HepG2 (cell line): ENCODE measurements around the gene PPA2. TPM values are rescaled to one million over a fixed set of nuclear protein-coding genes. Genes with fewer than 3 reads are reported as not detected.

Experiments
- ATM ChIP-seq: fragments of 450-650 bp; IDR thresholded peaks from 2 replicates; pipeline ENCODE4 v1.7.1; 2017; ENCODE audit warnings: mild to moderate bottlenecking, borderline replicate concordance
- EED ChIP-seq: sonication (generic); formaldehyde crosslinking; IDR thresholded peaks from 2 replicates; pipeline ENCODE4 v1.5.0; 2020; ENCODE audit warnings: mild to moderate bottlenecking, missing genetic modification reagents
- LCORL ChIP-seq, 2 experiments: fragments of 450-650 bp in 1 of 2; sonication (generic) in 1 of 2; formaldehyde crosslinking in 1 of 2; IDR thresholded peaks; 2 replicates each; pipeline versions ENCODE4 v1.5.0 to v1.6.1; 2017 to 2020; ENCODE audit warnings: antibody characterized with exemption in 1 of 2, missing genetic modification reagents in 1 of 2
- MAFK ChIP-seq, 2 experiments: IDR thresholded peaks in 1 of 2; conservative IDR thresholded peaks in 1 of 2; 2 replicates each; pipeline ENCODE4 v1.6.1; 2011; ENCODE audit warnings: improper control_type of control experiment in 2 of 2, low read length in 2 of 2
- NFE2L1 ChIP-seq: sonication (generic); formaldehyde crosslinking; IDR thresholded peaks from 2 replicates; pipeline ENCODE4 v1.4.0; 2020; ENCODE audit warnings: missing genetic modification reagents, mild to moderate bottlenecking, borderline replicate concordance
- SRSF9 ChIP-seq: fragments of 200-400 bp; formaldehyde crosslinking; IDR thresholded peaks from 2 replicates; pipeline ENCODE4 v1.6.1; 2018; ENCODE audit warnings: borderline replicate concordance, mild to moderate bottlenecking, low read depth, low read length; ENCODE audit not compliant: insufficient read depth, poor library complexity, severe bottlenecking
- THAP11 ChIP-seq: IDR thresholded peaks from 2 replicates; pipeline ENCODE4 v1.6.1; 2016; ENCODE audit warnings: missing biosample characterization, missing genetic modification reagents
- ZBTB20 ChIP-seq: sonication (generic); formaldehyde crosslinking; IDR thresholded peaks from 2 replicates; pipeline ENCODE4 v1.8.1; 2023; ENCODE audit warnings: missing genetic modification reagents, low read depth, mild to moderate bottlenecking, borderline replicate concordance
- ZNF205 ChIP-seq: IDR thresholded peaks from 2 replicates; pipeline ENCODE4 v1.6.1; 2018; ENCODE audit warnings: missing biosample characterization, missing genetic modification reagents
- ZNF230 ChIP-seq: sonication (generic); formaldehyde crosslinking; IDR thresholded peaks from 2 replicates; pipeline ENCODE4 v1.4.0; 2020; ENCODE audit warnings: mild to moderate bottlenecking, missing genetic modification reagents
- ZNF550 ChIP-seq: sonication (generic); formaldehyde crosslinking; IDR thresholded peaks from 2 replicates; pipeline ENCODE4 v1.4.0; 2020; ENCODE audit warnings: mild to moderate bottlenecking, missing genetic modification reagents, borderline replicate concordance
- ZNF556 ChIP-seq: sonication (generic); formaldehyde crosslinking; IDR thresholded peaks from 2 replicates; pipeline ENCODE4 v1.4.0; 2020; ENCODE audit warnings: mild to moderate bottlenecking, missing genetic modification reagents, borderline replicate concordance
- ZNF572 ChIP-seq: sonication (generic); formaldehyde crosslinking; IDR thresholded peaks from 2 replicates; pipeline ENCODE4 v1.5.1; 2020; ENCODE audit warnings: mild to moderate bottlenecking, missing genetic modification reagents
- polyA plus RNA-seq, 8 experiments: library from polyadenylated mRNA; depleted of rRNA in 3 of 8; stranded (reverse) in 7 of 8; unstranded in 1 of 8; fragments of >200 nt; fragmentation: Illumina TruSeq in 4 of 8; extraction: Trizol in 4 of 8; gene quantifications; 2 replicates each; pipeline versions ENCODE4 v1.2.1 to v1.2.3, GENCODE V29; 2011 to 2016; ENCODE audit warnings: low read depth in 4 of 8, missing spikeins in 1 of 8, mixed read lengths in 1 of 8; ENCODE audit not compliant: insufficient read depth in 1 of 8
- total RNA-seq, 5 experiments: library from RNA; depleted of rRNA; stranded (reverse); fragments of >200 nt; fragmentation: Illumina TruSeq; extraction: Trizol; gene quantifications; 2 replicates each; pipeline ENCODE4 v1.2.3, GENCODE V29; 2016; ENCODE audit warnings: low read depth in 1 of 5
- TF ChIP-seq, protein P1 (sequence below): sonication (generic); formaldehyde crosslinking; IDR thresholded peaks from 2 replicates; pipeline ENCODE4 v1.4.0; 2020; ENCODE audit warnings: mild to moderate bottlenecking, missing genetic modification reagents
- TF ChIP-seq, protein P2 (sequence below): sonication (generic); formaldehyde crosslinking; IDR thresholded peaks from 2 replicates; pipeline ENCODE4 v1.5.1; 2020; ENCODE audit warnings: missing genetic modification reagents, mild to moderate bottlenecking, borderline replicate concordance
- TF ChIP-seq, protein P3 (sequence below): sonication (generic); formaldehyde crosslinking; IDR thresholded peaks from 2 replicates; pipeline ENCODE4 v1.4.0; 2020; ENCODE audit warnings: missing genetic modification reagents

Gene PPA2
- total and polyA plus RNA-seq, 2 of the 13 experiments (the other 11 are each of a cell fraction or from before 2014, with no cell fraction given): 44.2 to 70.6 TPM

DNA sequence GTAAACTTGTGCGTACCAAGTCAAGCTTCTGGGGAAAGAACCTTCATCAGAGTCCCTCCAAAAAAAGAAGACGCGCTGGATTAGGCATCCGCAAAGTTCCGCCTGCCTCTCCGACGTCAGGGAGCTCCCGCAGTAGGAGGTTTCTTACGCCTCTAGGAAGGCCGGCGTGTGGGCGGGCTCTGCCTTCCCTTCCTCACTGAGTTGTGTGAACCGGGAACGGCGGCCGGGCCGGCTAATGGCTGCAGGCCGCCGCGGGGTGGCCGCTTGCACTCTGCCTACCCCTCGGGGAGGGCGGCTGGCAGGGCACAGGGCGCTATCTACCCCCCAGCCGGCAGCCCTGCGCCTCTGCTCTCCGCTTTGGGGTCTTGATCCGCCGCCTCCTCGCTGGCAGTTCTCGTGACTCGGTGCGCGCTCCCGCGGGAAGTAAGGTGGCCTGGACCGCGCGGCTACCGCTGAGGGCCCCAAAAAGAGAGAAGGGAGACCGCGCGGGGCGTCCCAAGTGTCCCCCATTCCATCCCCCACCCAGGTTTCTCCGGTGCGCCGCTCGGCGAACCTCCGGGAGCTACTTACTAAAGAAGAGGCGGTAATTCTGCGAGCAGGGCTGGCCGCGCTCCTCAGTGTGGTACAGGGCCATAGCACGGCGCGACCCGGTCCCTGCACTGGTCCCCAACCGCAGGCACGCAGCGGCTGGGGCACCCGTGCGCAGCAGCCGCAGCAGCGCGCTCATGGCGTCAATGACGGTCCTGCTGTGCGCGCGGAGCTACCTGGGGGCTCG lies at the start of gene PPA2 (continued):
- TF ChIP-seq THAP11 (CRISPR knock-in tag) (peak; percentile 80), ZNF556 (0 out of 2 replicates have a peak, but pooled peaks have one; percentile 8), ZNF572 (CRISPR knock-in tag) (0 out of 2 replicates have a peak, but pooled peaks have one; percentile 64), ZNF550 (CRISPR knock-in tag) (no peak), ATM (no peak), EED (0 out of 2 replicates have a peak, but pooled peaks have one; percentile 34), SRSF9 (no peak), LCORL (IDR thresholded peaks at IDR 0.05) (no peak), LCORL (CRISPR knock-in tag; IDR thresholded peaks at IDR 0.05) (peak; percentile 92), NFE2L1 (CRISPR knock-in tag) (no peak), ZBTB20 (CRISPR knock-in tag) (peak; percentile 15; the same call in 1 of the 2 replicates), ZNF230 (CRISPR knock-in tag) (peak; percentile 78; the same call in 1 of the 2 replicates), ZNF205 (peak; percentile 53; the same call in 1 of the 2 replicates), MAFK (conservative IDR thresholded peaks at IDR 0.05 in 1 of 2, IDR thresholded peaks at IDR 0.05 in 1 of 2; ENCODE audit: low read length in 2 of 2) (no peak)
- TF ChIP-seq, protein P1, sequence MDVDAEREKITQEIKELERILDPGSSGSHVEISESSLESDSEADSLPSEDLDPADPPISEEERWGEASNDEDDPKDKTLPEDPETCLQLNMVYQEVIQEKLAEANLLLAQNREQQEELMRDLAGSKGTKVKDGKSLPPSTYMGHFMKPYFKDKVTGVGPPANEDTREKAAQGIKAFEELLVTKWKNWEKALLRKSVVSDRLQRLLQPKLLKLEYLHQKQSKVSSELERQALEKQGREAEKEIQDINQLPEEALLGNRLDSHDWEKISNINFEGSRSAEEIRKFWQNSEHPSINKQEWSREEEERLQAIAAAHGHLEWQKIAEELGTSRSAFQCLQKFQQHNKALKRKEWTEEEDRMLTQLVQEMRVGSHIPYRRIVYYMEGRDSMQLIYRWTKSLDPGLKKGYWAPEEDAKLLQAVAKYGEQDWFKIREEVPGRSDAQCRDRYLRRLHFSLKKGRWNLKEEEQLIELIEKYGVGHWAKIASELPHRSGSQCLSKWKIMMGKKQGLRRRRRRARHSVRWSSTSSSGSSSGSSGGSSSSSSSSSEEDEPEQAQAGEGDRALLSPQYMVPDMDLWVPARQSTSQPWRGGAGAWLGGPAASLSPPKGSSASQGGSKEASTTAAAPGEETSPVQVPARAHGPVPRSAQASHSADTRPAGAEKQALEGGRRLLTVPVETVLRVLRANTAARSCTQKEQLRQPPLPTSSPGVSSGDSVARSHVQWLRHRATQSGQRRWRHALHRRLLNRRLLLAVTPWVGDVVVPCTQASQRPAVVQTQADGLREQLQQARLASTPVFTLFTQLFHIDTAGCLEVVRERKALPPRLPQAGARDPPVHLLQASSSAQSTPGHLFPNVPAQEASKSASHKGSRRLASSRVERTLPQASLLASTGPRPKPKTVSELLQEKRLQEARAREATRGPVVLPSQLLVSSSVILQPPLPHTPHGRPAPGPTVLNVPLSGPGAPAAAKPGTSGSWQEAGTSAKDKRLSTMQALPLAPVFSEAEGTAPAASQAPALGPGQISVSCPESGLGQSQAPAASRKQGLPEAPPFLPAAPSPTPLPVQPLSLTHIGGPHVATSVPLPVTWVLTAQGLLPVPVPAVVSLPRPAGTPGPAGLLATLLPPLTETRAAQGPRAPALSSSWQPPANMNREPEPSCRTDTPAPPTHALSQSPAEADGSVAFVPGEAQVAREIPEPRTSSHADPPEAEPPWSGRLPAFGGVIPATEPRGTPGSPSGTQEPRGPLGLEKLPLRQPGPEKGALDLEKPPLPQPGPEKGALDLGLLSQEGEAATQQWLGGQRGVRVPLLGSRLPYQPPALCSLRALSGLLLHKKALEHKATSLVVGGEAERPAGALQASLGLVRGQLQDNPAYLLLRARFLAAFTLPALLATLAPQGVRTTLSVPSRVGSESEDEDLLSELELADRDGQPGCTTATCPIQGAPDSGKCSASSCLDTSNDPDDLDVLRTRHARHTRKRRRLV: no peak
- TF ChIP-seq, protein P2, sequence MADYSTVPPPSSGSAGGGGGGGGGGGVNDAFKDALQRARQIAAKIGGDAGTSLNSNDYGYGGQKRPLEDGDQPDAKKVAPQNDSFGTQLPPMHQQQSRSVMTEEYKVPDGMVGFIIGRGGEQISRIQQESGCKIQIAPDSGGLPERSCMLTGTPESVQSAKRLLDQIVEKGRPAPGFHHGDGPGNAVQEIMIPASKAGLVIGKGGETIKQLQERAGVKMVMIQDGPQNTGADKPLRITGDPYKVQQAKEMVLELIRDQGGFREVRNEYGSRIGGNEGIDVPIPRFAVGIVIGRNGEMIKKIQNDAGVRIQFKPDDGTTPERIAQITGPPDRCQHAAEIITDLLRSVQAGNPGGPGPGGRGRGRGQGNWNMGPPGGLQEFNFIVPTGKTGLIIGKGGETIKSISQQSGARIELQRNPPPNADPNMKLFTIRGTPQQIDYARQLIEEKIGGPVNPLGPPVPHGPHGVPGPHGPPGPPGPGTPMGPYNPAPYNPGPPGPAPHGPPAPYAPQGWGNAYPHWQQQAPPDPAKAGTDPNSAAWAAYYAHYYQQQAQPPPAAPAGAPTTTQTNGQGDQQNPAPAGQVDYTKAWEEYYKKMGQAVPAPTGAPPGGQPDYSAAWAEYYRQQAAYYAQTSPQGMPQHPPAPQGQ (CRISPR knock-in tag): no peak
- TF ChIP-seq, protein P3, sequence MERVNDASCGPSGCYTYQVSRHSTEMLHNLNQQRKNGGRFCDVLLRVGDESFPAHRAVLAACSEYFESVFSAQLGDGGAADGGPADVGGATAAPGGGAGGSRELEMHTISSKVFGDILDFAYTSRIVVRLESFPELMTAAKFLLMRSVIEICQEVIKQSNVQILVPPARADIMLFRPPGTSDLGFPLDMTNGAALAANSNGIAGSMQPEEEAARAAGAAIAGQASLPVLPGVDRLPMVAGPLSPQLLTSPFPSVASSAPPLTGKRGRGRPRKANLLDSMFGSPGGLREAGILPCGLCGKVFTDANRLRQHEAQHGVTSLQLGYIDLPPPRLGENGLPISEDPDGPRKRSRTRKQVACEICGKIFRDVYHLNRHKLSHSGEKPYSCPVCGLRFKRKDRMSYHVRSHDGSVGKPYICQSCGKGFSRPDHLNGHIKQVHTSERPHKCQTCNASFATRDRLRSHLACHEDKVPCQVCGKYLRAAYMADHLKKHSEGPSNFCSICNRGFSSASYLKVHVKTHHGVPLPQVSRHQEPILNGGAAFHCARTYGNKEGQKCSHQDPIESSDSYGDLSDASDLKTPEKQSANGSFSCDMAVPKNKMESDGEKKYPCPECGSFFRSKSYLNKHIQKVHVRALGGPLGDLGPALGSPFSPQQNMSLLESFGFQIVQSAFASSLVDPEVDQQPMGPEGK (CRISPR knock-in tag): peak; percentile 66
